Measurements from ENCODE around the gene TMEM200A. TPM values are rescaled to one million over a fixed set of nuclear protein-coding genes. Genes with fewer than 3 reads are reported as not detected.

The TMEM200A gene
- total and polyA plus RNA-seq, 10 of the 15 experiments (the other 5 are each of a cell fraction or from before 2014, with no cell fraction given): 5.5 to 12.4 (median 9.6) TPM

GRCh38 chr6:130426066-130426721 is 60.4 kb downstream of the TMEM200A start:
- no peaks in the 10 kb centered on the region; a peak in 1 of 4 replicates for H3K27me3 ChIP-seq (replicated peaks in 1 of 2; ENCODE audit: control insufficient read depth in 2 of 2, insufficient read depth in 2 of 2, low read length in 1 of 2)
- H2AFZ ChIP-seq (ENCODE audit: control insufficient read depth, low read depth, low read length): no peak overlapping the region
- no peak overlapping the region for H3K4me3 ChIP-seq
- RAD21 ChIA-PET (ENCODE audit: unreplicated experiment): no interaction called here
- no peaks in the 10 kb centered on the region for H3K36me3 ChIP-seq (ENCODE audit: control insufficient read depth in 2 of 2, insufficient read depth in 2 of 2, low read length in 1 of 2)
- no peak overlapping the region for H3K4me2 ChIP-seq (ENCODE audit: control insufficient read depth, insufficient read depth)
- DNase-seq (ENCODE audit: low read depth, low spot score) (no peak), ATAC-seq (no peak), FAIRE-seq (no peak)
- no peaks in the 10 kb centered on the region for H3K4me1 ChIP-seq (ENCODE audit: control insufficient read depth, insufficient read depth, low read length)
- SMC1A ChIA-PET (ENCODE audit: uncharacterized antibody, unreplicated experiment): interaction anchor here (0.8 to 1.5 kb wide), 4 partner anchors 12 to 272 kb away, joined by 3 to 5 read pairs (median 3); no protein-coding TSS in a partner anchor
- WGBS (ENCODE audit: insufficient coverage, insufficient replicate concordance, low lambda C conversion rate, missing lambda C conversion rate): 32% methylated on average over 7 of the region's 7 CpGs
- intact Hi-C loops (cut with micrococcal nuclease; ENCODE audit: unreplicated experiment): no loop called here
- H3K9me3 ChIP-seq (replicated peaks; ENCODE audit: control insufficient read depth, insufficient read depth, low read length): no peaks in the 10 kb centered on the region
- no TSS peak for BruUV-seq (replicated peaks)
- no peaks in the 10 kb centered on the region for H3K79me2 ChIP-seq (ENCODE audit: control insufficient read depth, insufficient read depth, low read length)
- CTCF ChIA-PET: interaction anchor here (0.9 to 1.4 kb wide), 2 partner anchors 12 to 36 kb away, joined by 3 to 5 read pairs; no protein-coding TSS in a partner anchor
- POLR2A ChIA-PET: no interaction called here
- H3K9ac ChIP-seq (ENCODE audit: control insufficient read depth, insufficient read depth, low read length): no peak overlapping the region
- no peak overlapping the region for H3K27ac ChIP-seq (ENCODE audit: control insufficient read depth, insufficient read depth)
- no peaks in the 10 kb centered on the region for H4K20me1 ChIP-seq (ENCODE audit: control insufficient read depth, insufficient read depth)
- in situ Hi-C loops (cut with MboI): no loop called here
- TF ChIP-seq ZBTB4 (CRISPR knock-in tag; IDR thresholded peaks at IDR 0.05) (no peak), HDAC2 (IDR thresholded peaks at IDR 0.05) (no peak), CEBPB (IDR thresholded peaks at IDR 0.05; ENCODE audit: borderline replicate concordance in 1 of 2, low read depth in 2 of 2, low read length in 2 of 2) (no peak), RAD51 (IDR thresholded peaks at IDR 0.05) (no peak), BRCA1 (IDR thresholded peaks at IDR 0.05; ENCODE audit: low read depth, low read length) (no peak), SPI1 (IDR thresholded peaks at IDR 0.05; ENCODE audit: borderline replicate concordance, insufficient read depth, low read depth, low read length) (no peak), HSF1 (IDR thresholded peaks at IDR 0.05; ENCODE audit: low read depth, low read length) (no peak), POU2F2 (IDR thresholded peaks at IDR 0.05; ENCODE audit: borderline replicate concordance, low read depth, low read length) (no peak)
